ENCODE results near the gene WDR45. TPM values are rescaled to one million over a fixed set of nuclear protein-coding genes. Genes with fewer than 3 reads are reported as not detected.

Gene WDR45
- total RNA-seq, 4 donors from 2014 or later = 90.8 to 131 (median 116) TPM

DNA sequence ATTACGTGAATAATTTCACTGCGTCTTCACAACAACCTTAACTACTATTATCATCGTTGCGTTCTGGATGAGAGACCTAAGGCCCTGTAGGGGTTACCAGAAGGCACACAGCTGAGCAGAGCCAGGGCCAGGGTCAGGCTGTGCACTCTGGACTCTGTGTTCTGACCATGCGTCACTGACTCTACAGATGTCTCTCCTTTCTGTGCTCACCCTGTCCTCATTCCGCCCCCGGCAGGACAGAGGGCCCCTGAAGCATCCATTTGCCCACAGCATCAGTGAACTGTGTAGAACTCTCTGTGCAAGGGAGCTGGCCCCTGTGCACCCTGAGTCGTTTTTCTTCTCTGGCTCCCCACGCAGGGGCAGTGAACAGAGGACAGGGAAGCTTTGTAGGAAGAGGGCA lies 22.5 kb upstream of the WDR45 start:
- DNase-seq (ENCODE audit: low spot score) = no peak
- no peak for ATAC-seq (ENCODE audit: low FRiP score)
- TF ChIP-seq, protein P1, sequence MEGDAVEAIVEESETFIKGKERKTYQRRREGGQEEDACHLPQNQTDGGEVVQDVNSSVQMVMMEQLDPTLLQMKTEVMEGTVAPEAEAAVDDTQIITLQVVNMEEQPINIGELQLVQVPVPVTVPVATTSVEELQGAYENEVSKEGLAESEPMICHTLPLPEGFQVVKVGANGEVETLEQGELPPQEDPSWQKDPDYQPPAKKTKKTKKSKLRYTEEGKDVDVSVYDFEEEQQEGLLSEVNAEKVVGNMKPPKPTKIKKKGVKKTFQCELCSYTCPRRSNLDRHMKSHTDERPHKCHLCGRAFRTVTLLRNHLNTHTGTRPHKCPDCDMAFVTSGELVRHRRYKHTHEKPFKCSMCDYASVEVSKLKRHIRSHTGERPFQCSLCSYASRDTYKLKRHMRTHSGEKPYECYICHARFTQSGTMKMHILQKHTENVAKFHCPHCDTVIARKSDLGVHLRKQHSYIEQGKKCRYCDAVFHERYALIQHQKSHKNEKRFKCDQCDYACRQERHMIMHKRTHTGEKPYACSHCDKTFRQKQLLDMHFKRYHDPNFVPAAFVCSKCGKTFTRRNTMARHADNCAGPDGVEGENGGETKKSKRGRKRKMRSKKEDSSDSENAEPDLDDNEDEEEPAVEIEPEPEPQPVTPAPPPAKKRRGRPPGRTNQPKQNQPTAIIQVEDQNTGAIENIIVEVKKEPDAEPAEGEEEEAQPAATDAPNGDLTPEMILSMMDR (IDR thresholded peaks at IDR 0.05) = no peak

DNA sequence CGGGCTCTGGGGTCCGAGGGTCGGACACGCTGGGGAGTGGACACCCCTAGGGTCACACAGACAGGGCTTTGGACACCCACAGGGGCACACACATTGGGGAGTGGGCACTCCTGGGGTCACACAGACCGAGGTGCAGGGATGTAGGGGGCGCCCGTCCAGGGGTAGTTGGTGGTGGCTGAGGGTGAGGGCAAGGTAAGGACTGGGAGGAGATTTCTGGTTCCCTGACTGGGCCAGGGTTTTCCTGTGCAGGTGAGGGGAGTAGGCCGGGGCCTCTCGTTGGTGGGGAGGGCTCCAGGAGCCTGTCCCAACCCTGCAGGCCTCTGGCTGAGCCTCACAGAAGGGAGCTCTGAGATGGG lies 21.9 kb upstream of the WDR45 start:
- DNase-seq (ENCODE audit: low spot score) (no peak), ATAC-seq (ENCODE audit: low FRiP score) (peak; percentile 11)

DNA sequence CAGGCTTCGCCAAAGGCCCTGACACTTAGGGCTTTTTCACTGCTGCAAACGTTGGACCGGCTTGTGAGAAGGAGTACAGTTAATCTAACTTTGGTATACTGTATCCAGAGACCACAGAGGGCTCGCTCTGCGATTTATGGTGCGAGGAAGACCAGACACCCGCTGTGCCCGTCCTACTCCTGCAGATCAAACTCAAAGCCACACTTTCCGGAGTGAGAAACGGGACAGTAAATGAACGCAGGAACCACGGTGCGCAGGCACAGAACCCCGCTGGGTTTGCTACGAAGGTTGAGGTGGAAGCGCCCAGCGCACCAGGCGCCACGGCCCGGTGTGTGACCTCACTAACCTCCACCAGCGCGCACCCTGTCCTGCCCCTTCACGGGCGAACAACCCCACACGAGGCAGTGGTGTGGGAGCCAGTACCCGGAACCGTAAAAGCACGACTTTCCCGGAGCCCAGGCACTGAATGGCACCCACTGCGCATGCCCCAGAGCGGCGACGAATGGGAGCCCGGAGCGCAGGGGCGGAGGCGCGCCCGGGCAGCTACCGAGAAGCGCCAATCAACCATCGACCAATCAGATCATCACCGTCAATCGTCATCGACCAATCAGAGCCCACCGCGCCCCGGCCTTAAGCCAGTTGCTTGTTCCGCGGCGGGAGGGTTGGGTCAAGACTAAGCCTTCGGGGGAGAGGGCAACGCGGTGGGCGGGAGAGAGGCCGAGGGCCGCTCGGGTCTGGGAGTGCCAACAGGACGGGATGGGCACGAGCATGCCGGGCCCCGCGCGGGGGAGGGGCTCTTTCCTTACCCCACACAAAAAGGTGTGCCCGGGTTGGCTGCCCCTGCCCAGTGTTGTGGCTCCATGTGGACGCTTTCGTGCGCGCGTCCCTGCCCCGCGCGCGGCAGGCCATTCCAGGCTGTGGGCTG lies 21.3 kb upstream of the WDR45 start:
- ATAC-seq (ENCODE audit: low FRiP score) (peak; percentile 97), DNase-seq (ENCODE audit: low spot score) (peak; percentile 61)
- TF ChIP-seq, protein P1 (IDR thresholded peaks at IDR 0.05) = no peak

More for the DNA sequence above, 21.9 kb upstream of the WDR45 start:
- TF ChIP-seq, protein P1 (IDR thresholded peaks at IDR 0.05) = no peak

DNA sequence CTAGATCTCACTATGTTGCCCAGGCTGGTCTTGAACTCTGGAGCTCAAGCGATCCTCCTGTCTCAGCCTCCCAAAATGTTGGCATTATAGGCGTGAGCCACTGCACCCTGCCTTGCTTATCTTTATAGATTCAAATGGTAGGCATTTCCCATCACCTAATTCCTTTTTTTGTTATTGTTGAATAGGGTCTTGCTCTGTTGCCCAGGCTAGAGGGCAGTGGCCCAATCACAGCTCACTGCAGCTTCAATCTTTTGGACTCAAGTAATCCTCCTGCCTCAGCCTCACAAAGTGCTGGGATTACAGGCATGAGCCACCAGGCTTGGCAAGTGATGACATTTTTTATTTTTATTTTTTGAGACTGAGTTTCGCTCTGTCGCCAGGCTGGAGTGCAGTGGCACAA lies 16.7 kb upstream of the WDR45 start:
- DNase-seq (ENCODE audit: low spot score) (no peak), ATAC-seq (ENCODE audit: low FRiP score) (no peak)
- TF ChIP-seq, protein P1 (IDR thresholded peaks at IDR 0.05) = no peak

DNA sequence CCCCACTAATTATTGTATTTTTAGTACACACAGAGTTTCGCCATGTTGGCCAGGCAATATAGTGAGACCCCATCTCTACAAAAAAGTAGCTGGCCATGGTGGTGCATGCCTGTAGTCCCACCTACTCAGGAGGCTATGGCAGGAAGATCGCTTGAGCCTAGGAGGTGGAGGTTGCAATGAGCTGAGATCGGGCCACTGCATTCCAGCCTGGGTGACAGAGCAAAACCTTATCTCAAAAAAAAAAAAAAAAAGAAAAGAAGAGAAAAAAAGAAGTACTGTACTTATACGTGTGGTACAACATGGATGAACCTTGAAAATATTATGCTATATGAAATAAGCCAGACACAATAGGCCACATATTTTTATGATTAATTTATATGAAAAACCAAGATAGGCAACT lies 9.9 kb upstream of the WDR45 start:
- ATAC-seq (ENCODE audit: low FRiP score) = no peak
- TF ChIP-seq, protein P1 (IDR thresholded peaks at IDR 0.05) = no peak
- DNase-seq (ENCODE audit: low spot score) = no peak

DNA sequence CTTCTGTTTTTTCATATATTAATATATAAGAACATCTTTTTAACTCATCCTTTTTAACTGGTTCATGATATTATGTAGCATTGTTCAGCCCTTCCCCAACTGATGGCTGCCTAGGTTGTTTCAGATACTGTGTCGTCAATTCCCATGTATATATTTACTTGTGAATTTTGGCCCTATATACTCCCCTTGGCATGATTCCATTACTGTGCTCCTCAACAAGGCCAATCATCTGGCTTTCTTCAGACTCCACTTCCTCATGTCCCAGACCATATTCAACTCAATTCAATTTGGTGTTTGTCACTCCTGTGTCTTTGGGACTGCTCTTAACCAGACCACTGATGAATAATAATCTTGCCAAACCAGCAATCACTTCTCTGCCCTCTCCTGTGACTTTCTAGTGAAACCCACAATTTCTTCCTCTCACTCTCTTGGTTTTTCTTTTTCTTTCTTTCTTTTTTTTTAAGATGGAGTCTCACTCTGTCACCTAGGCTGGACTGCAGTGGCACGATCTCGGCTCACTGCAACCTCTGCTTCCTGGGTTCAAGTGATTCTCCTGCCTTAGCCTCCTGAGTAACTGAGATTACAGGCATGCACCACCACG lies 2.7 kb upstream of the WDR45 start:
- DNase-seq (ENCODE audit: low spot score) = no peak
- no peak for ATAC-seq (ENCODE audit: low FRiP score)
- TF ChIP-seq, protein P1 (IDR thresholded peaks at IDR 0.05) = no peak

Measured in omental fat pad (tissue), 4 donors.